Brain microvascular endothelial cell (primary cell): ENCODE data around the gene DENND6B.

Experiments
- DNase-seq: peaks from one replicate; pipeline ENCODE4 v3.0.0-alpha.2; 2020
- H3K27ac ChIP-seq: fragments of 250-450 bp; sonication (Bioruptor Pico); 2 replicates; pipeline ENCODE4 v1.5.1; 2020; ENCODE audit warnings: mild to moderate bottlenecking, moderate library complexity
- H3K27me3 ChIP-seq: fragments of 250-450 bp; sonication (Bioruptor Pico); replicated peaks from 2 replicates; pipeline ENCODE4 v1.5.1; 2020; ENCODE audit warnings: mild to moderate bottlenecking
- H3K36me3 ChIP-seq: fragments of 250-450 bp; sonication (Bioruptor Pico); replicated peaks from 2 replicates; pipeline ENCODE4 v1.5.1; 2020; ENCODE audit warnings: mild to moderate bottlenecking
- H3K4me3 ChIP-seq: 2 replicates; pipeline ENCODE4 v1.5.1; 2011; ENCODE audit warnings: low read depth, mild to moderate bottlenecking, control low read depth, low read length, moderate library complexity
- CTCF ChIP-seq: IDR thresholded peaks from 2 replicates; pipeline ENCODE4 v1.5.1; 2011; ENCODE audit warnings: low read depth, mild to moderate bottlenecking, moderate library complexity, low read length, control low read depth, inconsistent platforms; ENCODE audit errors: missing control alignments
- in situ Hi-C: cut with HindIII; loops from 2 replicates; pipeline ENCODE4 v1.10.0; 2017; ENCODE audit warnings: low sequenced_read_pairs, low pct_ligation_motif_present

DENND6B gene

GRCh38 chr22:50287731-50288130 lies 39.1 kb downstream of the DENND6B start:
- Histone ChIP-seq H3K27ac (no peak overlapping the region), H3K36me3 (peaks cover 54% of the 10 kb centered on the region), H3K4me3 (no peak overlapping the region), H3K27me3 (no peaks in the 10 kb centered on the region)
- no peak for TF ChIP-seq CTCF
- no peak for DNase-seq
- in situ Hi-C loops: no loop called here

GRCh38 chr22:50286701-50287318 lies 40.0 kb downstream of the DENND6B start:
- Histone ChIP-seq H3K27ac (no peak overlapping the region), H3K27me3 (no peaks in the 10 kb centered on the region), H3K4me3 (no peak overlapping the region), H3K36me3 (peaks cover 62% of the 10 kb centered on the region)
- in situ Hi-C loops: no loop called here
- no peak for TF ChIP-seq CTCF
- DNase-seq: no peak

- in situ Hi-C loops: no loop called here
- H3K27ac ChIP-seq: no peak overlapping the region
- TF ChIP-seq CTCF: no peak
- no peak overlapping the region for H3K4me3 ChIP-seq
- peaks cover 63% of the 10 kb centered on the region for H3K36me3 ChIP-seq
- DNase-seq: no peak
- H3K27me3 ChIP-seq: no peaks in the 10 kb centered on the region
Observed at GRCh38 chr22:50286275-50286674, 40.5 kb downstream of the DENND6B start.

- H3K36me3 ChIP-seq: peaks cover 66% of the 10 kb centered on the region
- no peak overlapping the region for H3K27ac ChIP-seq
- no peak overlapping the region for H3K4me3 ChIP-seq
- no peaks in the 10 kb centered on the region for H3K27me3 ChIP-seq
- TF ChIP-seq CTCF: no peak
- no peak for DNase-seq
- in situ Hi-C loops: no loop called here
Observed at GRCh38 chr22:50285568-50286229, 41.1 kb downstream of the DENND6B start.

- H3K27ac ChIP-seq: no peak overlapping the region
- peaks cover 71% of the 10 kb centered on the region for H3K36me3 ChIP-seq
- DNase-seq: no peak
- in situ Hi-C loops: no loop called here
- H3K27me3 ChIP-seq: no peaks in the 10 kb centered on the region
- TF ChIP-seq CTCF: no peak
- no peak overlapping the region for H3K4me3 ChIP-seq
Observed at GRCh38 chr22:50284479-50284878, 42.3 kb downstream of the DENND6B start.
